ENCODE measurements around the gene NID1.

- TF ChIP-seq MXI1 (IDR thresholded peaks at IDR 0.05; ENCODE audit: borderline replicate concordance, low read depth, low read length) (no peak), BHLHE40 (IDR thresholded peaks at IDR 0.05; ENCODE audit: low read depth, low read length) (no peak), CTCF (conservative IDR thresholded peaks at IDR 0.05; ENCODE audit: low read depth, low read length) (no peak), USF2 (IDR thresholded peaks at IDR 0.05; ENCODE audit: low read depth, low read length) (no peak), NFE2L2 (IDR thresholded peaks at IDR 0.05; ENCODE audit: low read depth, low read length) (no peak), ELK1 (IDR thresholded peaks at IDR 0.05; ENCODE audit: borderline replicate concordance, low read depth, low read length) (no peak)
These were observed 51.6 kb downstream of the NID1 start for GRCh38 chr1:236013330-236013729.
